GM19397 (cell line): ENCODE measurements around the gene FTCDNL1.
A peak's percentile ranks its signal among the peaks of the same experiment; 100 is the strongest.

Experiments used
- ATAC-seq: cut with Tn5 transposase; IDR thresholded peaks from one replicate; pipeline ENCODE4 v1.9.1; 2021; ENCODE audit warnings: mild to moderate bottlenecking, moderate library complexity; ENCODE audit not compliant: unreplicated experiment

The FTCDNL1 gene

GRCh38 chr2:199850718-199851500, at the start of gene FTCDNL1:
FTCDNL1 (minus strand) TSS chr2:199851192; CDS start chr2:199848962, 2,230 bp downstream.
- ATAC-seq: peak; percentile 98

GRCh38 chr2:199896617-199897016, 45.6 kb upstream of the FTCDNL1 start:
- ATAC-seq: no peak

GRCh38 chr2:199895406-199895805, 44.4 kb upstream of the FTCDNL1 start:
- no peak for ATAC-seq

- no peak for ATAC-seq
Measured at GRCh38 chr2:199883474-199884212, 32.7 kb upstream of the FTCDNL1 start.

GRCh38 chr2:199882667-199883066, 31.7 kb upstream of the FTCDNL1 start:
- no peak for ATAC-seq

- ATAC-seq: no peak
Measured at GRCh38 chr2:199875400-199875799, 24.4 kb upstream of the FTCDNL1 start.

GRCh38 chr2:199874209-199874608, 23.2 kb upstream of the FTCDNL1 start:
- no peak for ATAC-seq

- no peak for ATAC-seq
Measured at GRCh38 chr2:199870581-199870980, 19.6 kb upstream of the FTCDNL1 start.

- no peak for ATAC-seq
Measured at GRCh38 chr2:199869653-199870052, 18.7 kb upstream of the FTCDNL1 start.

GRCh38 chr2:199869227-199869541, 18.2 kb upstream of the FTCDNL1 start:
- no peak for ATAC-seq

- no peak for ATAC-seq
Measured at GRCh38 chr2:199868431-199869226, 17.6 kb upstream of the FTCDNL1 start.

- ATAC-seq: no peak
Measured at GRCh38 chr2:199865905-199866304, 14.9 kb upstream of the FTCDNL1 start.

GRCh38 chr2:199862788-199863187, 11.8 kb upstream of the FTCDNL1 start:
- ATAC-seq: no peak

- ATAC-seq: no peak
Measured at GRCh38 chr2:199861132-199861774, 10.3 kb upstream of the FTCDNL1 start.

- no peak for ATAC-seq
Measured at GRCh38 chr2:199855812-199856211, 4.8 kb upstream of the FTCDNL1 start.

GRCh38 chr2:199851883-199852282, 891 bp upstream of the FTCDNL1 start:
- no peak for ATAC-seq

- no peak for ATAC-seq
Measured at GRCh38 chr2:199851501-199851810, 464 bp upstream of the FTCDNL1 start.

GRCh38 chr2:199850218-199850717, 724 bp downstream of the FTCDNL1 start:
- no peak for ATAC-seq

GRCh38 chr2:199848389-199849130, 2.4 kb downstream of the FTCDNL1 start:
- ATAC-seq: no peak

- no peak for ATAC-seq
Measured at GRCh38 chr2:199847181-199847864, 3.7 kb downstream of the FTCDNL1 start.
